Kidney (tissue), 14 donors: ENCODE results near the gene BUD23. TPM values are rescaled to one million over a fixed set of nuclear protein-coding genes. Genes with fewer than 3 reads are reported as not detected.

Experiments used
- DNase-seq, 5 donors: peaks; one replicate each; pipeline ENCODE4 v3.0.0-alpha.2; 2013 to 2020
- FAIRE-seq: peaks from 2 replicates; lab custom pipeline; 2012; peaks lifted over from hg19 to GRCh38; lab: Jason Lieb, UNC
- H3K27ac ChIP-seq, 2 donors: one replicate each; pipeline ENCODE4 v1.7.0; 2013; ENCODE audit warnings: low read depth in 2 of 2, low read length in 2 of 2, inconsistent platforms in 1 of 2
- H3K27me3 ChIP-seq: one replicate; pipeline ENCODE4 v1.7.1; 2013; ENCODE audit warnings: low read length, inconsistent platforms; ENCODE audit not compliant: control insufficient read depth, insufficient read depth
- H3K36me3 ChIP-seq, 3 donors: one replicate each; pipeline versions ENCODE4 v1.7.0 to v1.7.1; 2013; ENCODE audit warnings: low read length in 3 of 3, control low read depth in 1 of 3, inconsistent platforms in 1 of 3; ENCODE audit not compliant: insufficient read depth in 3 of 3, control insufficient read depth in 2 of 3
- H3K4me1 ChIP-seq, 3 donors: one replicate each; pipeline versions ENCODE4 v1.7.0 to v1.7.1; 2013; ENCODE audit warnings: low read length in 3 of 3, inconsistent platforms in 1 of 3, low read depth in 1 of 3; ENCODE audit not compliant: control insufficient read depth in 2 of 3, insufficient read depth in 2 of 3
- H3K4me3 ChIP-seq, 3 donors: one replicate each; pipeline versions ENCODE4 v1.7.0 to v1.8.1; 2013; ENCODE audit warnings: low read length in 3 of 3, control low read depth in 1 of 3, inconsistent platforms in 1 of 3
- H3K9ac ChIP-seq, 3 donors: one replicate each; pipeline versions ENCODE4 v1.7.0 to v1.7.1; 2013; ENCODE audit warnings: low read length in 3 of 3, control low read depth in 1 of 3, inconsistent platforms in 1 of 3
- H3K9me3 ChIP-seq, 3 donors: one replicate each; pipeline versions ENCODE4 v1.7.0 to v1.7.1; 2013; ENCODE audit warnings: low read length in 3 of 3, control low read depth in 1 of 3, inconsistent platforms in 1 of 3; ENCODE audit not compliant: control insufficient read depth in 2 of 3, insufficient read depth in 1 of 3
- intact Hi-C: fragments of 100-400 bp; cut with DNase I; formaldehyde crosslinking; loops from one replicate; pipeline ENCODE4 v1.11.1; 2022
- polyA plus RNA-seq: library from polyadenylated mRNA; stranded (reverse); fragments of 350-450 nt; fragmentation: Illumina TruSeq; extraction: RNeasy Lipid Tissue Mini Kit (QIAGEN cat#74804); gene quantifications from one replicate; pipeline ENCODE4 v1.2.3, GENCODE V29; 2014; ENCODE audit warnings: low read depth, low replicate concordance; ENCODE audit not compliant: insufficient read depth
- total RNA-seq: library from RNA; stranded (reverse); fragmentation: NEBNext Ultra II Directional; extraction: Animal tissue kit (Norgen Biotek cat#: 25700); gene quantifications from one replicate; pipeline ENCODE4 v1.2.1, GENCODE V29; 2021
- TF ChIP-seq, protein P1 (sequence below): IDR thresholded peaks from 3 replicates; pipeline ENCODE4 v1.5.1; 2012; ENCODE audit warnings: mild to moderate bottlenecking, moderate library complexity, borderline replicate concordance; ENCODE audit not compliant: insufficient read depth; ENCODE audit errors: extremely low read depth
- donor health status: control.
- donor health status: control.
- donor health status: control.
- donor health status: control.
- donor health status: control.
- donor health status: DM: yes; HTN: yes; CAD: no.
- donor health status: Normal renal cell carcinoma (clear cell type).

BUD23 gene
- total and polyA plus RNA-seq, 2 donors from 2014 or later, result 61.0 to 92.7 TPM

GRCh38 chr7:73706126-73707044, 23.0 kb downstream of the BUD23 start:
- intact Hi-C loops, result no loop called here
- H3K9ac ChIP-seq, result no peak overlapping the region

GRCh38 chr7:73707045-73707631, 23.7 kb downstream of the BUD23 start:
- FAIRE-seq (no peak), DNase-seq (peak in 2 of 5 donors; percentile 59 to 90)
- no peaks in the 10 kb centered on the region for H3K36me3 ChIP-seq
- intact Hi-C loops, result no loop called here
- no peaks in the 10 kb centered on the region for H3K27me3 ChIP-seq
- no peaks in the 10 kb centered on the region for H3K4me1 ChIP-seq
- TF ChIP-seq, protein P1, sequence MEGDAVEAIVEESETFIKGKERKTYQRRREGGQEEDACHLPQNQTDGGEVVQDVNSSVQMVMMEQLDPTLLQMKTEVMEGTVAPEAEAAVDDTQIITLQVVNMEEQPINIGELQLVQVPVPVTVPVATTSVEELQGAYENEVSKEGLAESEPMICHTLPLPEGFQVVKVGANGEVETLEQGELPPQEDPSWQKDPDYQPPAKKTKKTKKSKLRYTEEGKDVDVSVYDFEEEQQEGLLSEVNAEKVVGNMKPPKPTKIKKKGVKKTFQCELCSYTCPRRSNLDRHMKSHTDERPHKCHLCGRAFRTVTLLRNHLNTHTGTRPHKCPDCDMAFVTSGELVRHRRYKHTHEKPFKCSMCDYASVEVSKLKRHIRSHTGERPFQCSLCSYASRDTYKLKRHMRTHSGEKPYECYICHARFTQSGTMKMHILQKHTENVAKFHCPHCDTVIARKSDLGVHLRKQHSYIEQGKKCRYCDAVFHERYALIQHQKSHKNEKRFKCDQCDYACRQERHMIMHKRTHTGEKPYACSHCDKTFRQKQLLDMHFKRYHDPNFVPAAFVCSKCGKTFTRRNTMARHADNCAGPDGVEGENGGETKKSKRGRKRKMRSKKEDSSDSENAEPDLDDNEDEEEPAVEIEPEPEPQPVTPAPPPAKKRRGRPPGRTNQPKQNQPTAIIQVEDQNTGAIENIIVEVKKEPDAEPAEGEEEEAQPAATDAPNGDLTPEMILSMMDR, result no peak
- H3K9me3 ChIP-seq, result no peaks in the 10 kb centered on the region
- H3K9ac ChIP-seq, result no peak overlapping the region
- H3K4me3 ChIP-seq, result no peak overlapping the region
- no peak overlapping the region for H3K27ac ChIP-seq

More at GRCh38 chr7:73706126-73707044, 23.0 kb downstream of the BUD23 start:
- H3K4me3 ChIP-seq, result no peak overlapping the region
- H3K9me3 ChIP-seq, result no peaks in the 10 kb centered on the region
- no peaks in the 10 kb centered on the region for H3K36me3 ChIP-seq
- no peaks in the 10 kb centered on the region for H3K4me1 ChIP-seq
- no peak overlapping the region for H3K27ac ChIP-seq
- no peak for DNase-seq
- TF ChIP-seq, protein P1, result no peak
- no peak for FAIRE-seq
- H3K27me3 ChIP-seq, result no peaks in the 10 kb centered on the region

DNA sequence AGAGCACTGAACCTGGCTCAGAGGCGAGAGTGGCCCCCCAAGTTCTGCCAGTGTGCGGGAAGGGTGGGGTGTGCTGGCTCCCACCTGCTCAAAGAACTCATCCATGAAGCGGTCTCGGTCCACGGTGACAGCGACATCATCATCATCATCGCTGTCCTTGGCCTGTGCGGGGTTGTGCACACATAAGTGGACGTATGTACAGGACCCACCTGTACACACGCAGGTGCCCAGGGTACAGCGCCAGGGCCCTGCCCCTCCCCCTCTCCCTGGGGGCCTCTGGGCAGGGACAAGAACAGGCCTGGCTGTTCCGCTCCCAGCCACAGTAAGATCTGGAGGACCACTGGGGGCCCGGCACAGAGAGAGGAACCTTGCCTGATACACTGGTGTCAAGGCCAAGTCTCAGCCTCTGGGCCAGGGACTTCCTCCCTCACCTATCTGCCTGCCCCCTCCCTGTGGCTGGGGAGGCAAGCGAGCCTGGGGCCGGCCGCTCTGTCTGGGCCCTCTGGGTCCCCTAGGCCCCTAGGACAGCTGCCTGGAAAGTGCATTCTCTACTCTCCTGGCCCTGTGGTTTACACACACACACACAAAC, 25.7 kb downstream of the BUD23 start:
- no peak overlapping the region for H3K27ac ChIP-seq
- no peak overlapping the region for H3K9ac ChIP-seq
- H3K36me3 ChIP-seq, result no peaks in the 10 kb centered on the region
- H3K27me3 ChIP-seq, result no peaks in the 10 kb centered on the region
- H3K4me3 ChIP-seq, result no peak overlapping the region
- H3K4me1 ChIP-seq, result no peaks in the 10 kb centered on the region
- FAIRE-seq (no peak), DNase-seq (no peak)
- H3K9me3 ChIP-seq, result no peaks in the 10 kb centered on the region
- intact Hi-C loops, result no loop called here
- TF ChIP-seq, protein P1, result no peak
